Measurements from ENCODE around the gene TPRX1.
"Not testable (repeated sequence)": the region's sequence is repeated elsewhere in the genome, so short reads cannot be mapped to it uniquely, and the experiment has no call there.

The TPRX1 gene

DNA sequence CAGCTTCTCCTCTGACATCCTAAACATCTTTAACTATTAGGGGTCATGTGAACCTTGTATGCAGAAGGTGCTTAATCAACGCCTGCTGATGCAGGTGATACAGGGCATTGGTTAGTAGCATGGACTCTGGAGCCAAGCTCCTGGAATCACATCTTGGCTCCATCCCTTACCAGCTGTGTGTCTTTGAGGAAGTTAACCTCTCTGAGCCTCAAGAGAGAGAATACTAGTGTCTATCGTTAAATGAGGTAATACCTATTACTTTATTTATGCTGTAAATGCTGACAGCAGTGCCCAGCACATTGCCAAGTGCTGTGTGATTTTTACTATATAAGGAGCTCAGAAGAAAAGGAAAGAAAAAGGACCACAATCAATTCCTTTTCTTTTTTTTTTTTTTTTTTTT lies 37.0 kb downstream of the TPRX1 start:
- Histone ChIP-seq H3K9ac (ENCODE audit: low read length) (no peak overlapping the region), H3K4me1 (ENCODE audit: control insufficient read depth, insufficient read depth, low read length) (peaks cover 11% of the 10 kb centered on the region), H3K27ac (ENCODE audit: low read depth, low read length) (no peak overlapping the region), H3K27me3 (ENCODE audit: control insufficient read depth, insufficient read depth, low read length) (no peaks in the 10 kb centered on the region), H3K4me3 (ENCODE audit: low read depth, low read length) (no peak overlapping the region), H3K9me3 (ENCODE audit: control insufficient read depth, insufficient read depth, low read depth, low read length) (no peaks in the 10 kb centered on the region), H3K36me3 (ENCODE audit: control insufficient read depth, insufficient read depth, low read length) (no peaks in the 10 kb centered on the region)

DNA sequence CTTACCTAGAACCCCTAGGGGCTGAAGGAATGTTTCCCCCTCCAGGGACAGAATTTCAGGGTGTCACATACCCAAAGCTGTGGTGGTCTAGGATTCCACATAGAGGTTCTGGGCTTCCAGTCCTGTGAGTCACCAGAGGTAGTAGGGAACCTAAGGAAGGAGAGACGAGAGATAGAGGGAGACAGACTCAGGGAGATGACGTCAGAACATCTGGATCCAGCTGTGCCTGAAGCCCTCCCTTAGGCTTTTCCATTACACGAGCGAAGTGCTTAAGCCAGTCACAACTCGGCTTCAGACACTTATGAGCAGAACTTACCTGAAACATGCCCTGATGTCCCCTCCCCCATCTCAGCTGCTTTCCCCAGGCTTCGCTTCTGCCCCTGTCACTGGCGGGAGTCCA lies 37.7 kb downstream of the TPRX1 start:
- H3K9ac ChIP-seq (ENCODE audit: low read length), result no peak overlapping the region

DNA sequence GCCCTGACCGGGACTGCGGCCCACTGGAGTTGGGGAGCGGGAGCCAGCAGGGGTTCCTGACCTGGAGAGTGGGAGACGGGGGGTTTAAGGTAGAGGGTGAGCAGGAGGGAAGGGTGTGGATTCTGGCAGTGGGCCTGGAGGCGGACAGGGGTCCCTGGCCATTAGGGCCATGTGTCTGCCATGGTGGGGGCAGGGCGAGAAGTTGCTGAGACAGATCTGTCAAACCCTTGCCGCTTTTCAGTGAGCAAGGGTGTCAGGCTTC lies 38.1 kb downstream of the TPRX1 start:
- Histone ChIP-seq H3K36me3 (ENCODE audit: control insufficient read depth, insufficient read depth, low read length) (no peaks in the 10 kb centered on the region), H3K9me3 (ENCODE audit: control insufficient read depth, insufficient read depth, low read depth, low read length) (no peaks in the 10 kb centered on the region), H3K4me1 (ENCODE audit: control insufficient read depth, insufficient read depth, low read length) (peaks cover 11% of the 10 kb centered on the region), H3K9ac (ENCODE audit: low read length) (no peak overlapping the region), H3K27ac (ENCODE audit: low read depth, low read length) (no peak overlapping the region), H3K27me3 (ENCODE audit: control insufficient read depth, insufficient read depth, low read length) (no peaks in the 10 kb centered on the region), H3K4me3 (ENCODE audit: low read depth, low read length) (no peak overlapping the region)

More for the DNA sequence above, 37.7 kb downstream of the TPRX1 start:
- Histone ChIP-seq H3K27ac (ENCODE audit: low read depth, low read length) (no peak overlapping the region), H3K4me1 (ENCODE audit: control insufficient read depth, insufficient read depth, low read length) (peaks cover 11% of the 10 kb centered on the region), H3K27me3 (ENCODE audit: control insufficient read depth, insufficient read depth, low read length) (no peaks in the 10 kb centered on the region), H3K36me3 (ENCODE audit: control insufficient read depth, insufficient read depth, low read length) (no peaks in the 10 kb centered on the region), H3K4me3 (ENCODE audit: low read depth, low read length) (no peak overlapping the region), H3K9me3 (ENCODE audit: control insufficient read depth, insufficient read depth, low read depth, low read length) (no peaks in the 10 kb centered on the region)

GRCh38 chr19:47765523-47766358 lies 38.6 kb downstream of the TPRX1 start:
- peaks cover 11% of the 10 kb centered on the region for H3K4me1 ChIP-seq (ENCODE audit: control insufficient read depth, insufficient read depth, low read length)
- no peaks in the 10 kb centered on the region for H3K27me3 ChIP-seq (ENCODE audit: control insufficient read depth, insufficient read depth, low read length)
- H3K36me3 ChIP-seq (ENCODE audit: control insufficient read depth, insufficient read depth, low read length), result no peaks in the 10 kb centered on the region
- no peak overlapping the region for H3K9ac ChIP-seq (ENCODE audit: low read length)
- no peaks in the 10 kb centered on the region for H3K9me3 ChIP-seq (ENCODE audit: control insufficient read depth, insufficient read depth, low read depth, low read length)
- H3K4me3 ChIP-seq (ENCODE audit: low read depth, low read length), result no peak overlapping the region
- H3K27ac ChIP-seq (ENCODE audit: low read depth, low read length), result no peak overlapping the region

DNA sequence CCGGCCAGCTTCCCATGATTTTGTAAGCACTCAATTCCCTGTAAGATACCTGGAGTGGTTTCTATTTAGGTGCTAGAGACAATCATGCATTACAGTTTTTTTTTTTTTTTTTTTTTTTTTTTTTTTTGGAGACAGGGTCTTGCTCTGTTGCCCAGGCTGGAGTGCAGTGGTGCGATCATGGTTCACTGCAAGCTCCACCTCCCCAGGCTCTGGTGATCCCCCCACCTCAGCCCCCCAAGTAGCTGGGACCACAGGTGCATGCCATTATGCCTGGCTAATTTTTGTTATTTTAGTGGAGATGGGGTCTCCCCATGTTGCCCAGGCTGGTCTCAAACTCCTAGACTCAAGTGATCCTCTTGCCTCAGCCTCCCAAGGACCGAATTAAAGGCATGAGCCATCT lies 39.6 kb downstream of the TPRX1 start:
- not testable (repeated sequence) for H3K9ac ChIP-seq (ENCODE audit: low read length); H3K4me3 ChIP-seq (ENCODE audit: low read depth, low read length); H3K27ac ChIP-seq (ENCODE audit: low read depth, low read length); H3K4me1 ChIP-seq (ENCODE audit: control insufficient read depth, insufficient read depth, low read length); H3K9me3 ChIP-seq (ENCODE audit: control insufficient read depth, insufficient read depth, low read depth, low read length); H3K27me3 ChIP-seq (ENCODE audit: control insufficient read depth, insufficient read depth, low read length); H3K36me3 ChIP-seq (ENCODE audit: control insufficient read depth, insufficient read depth, low read length)

DNA sequence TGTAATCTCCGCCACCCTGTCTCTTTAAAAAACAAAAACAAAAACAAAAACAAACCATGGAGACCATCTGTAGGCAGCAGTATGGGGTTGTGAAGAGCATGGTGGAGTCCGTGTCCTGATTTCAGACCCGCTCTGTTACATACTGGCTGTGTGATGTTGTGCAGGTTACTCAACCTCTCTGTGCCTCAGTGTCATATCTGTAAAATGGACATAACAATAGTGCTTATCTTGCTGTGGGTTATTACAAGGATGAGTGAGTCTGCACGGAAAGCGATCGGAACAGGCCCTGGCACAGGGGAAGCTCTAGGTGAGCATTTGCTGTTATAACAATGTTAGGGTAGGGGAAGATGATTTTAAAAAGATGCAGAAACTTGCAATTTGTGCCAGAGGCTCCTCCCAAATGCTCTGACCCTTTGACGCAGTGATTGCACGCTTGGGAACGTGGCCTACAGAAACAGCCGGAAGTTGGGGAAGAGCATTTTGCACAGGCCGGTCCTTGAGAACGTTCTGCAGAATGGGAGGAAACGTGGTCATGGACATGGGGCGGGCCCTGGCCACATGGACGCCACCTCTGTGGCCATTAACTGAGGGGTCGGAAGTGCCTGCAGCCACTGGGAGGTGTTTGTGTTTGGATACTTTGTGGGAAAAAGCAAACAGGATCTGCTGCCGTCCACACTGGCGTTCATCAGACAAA lies 41.6 kb downstream of the TPRX1 start:
- Histone ChIP-seq H3K27me3 (ENCODE audit: control insufficient read depth, insufficient read depth, low read length) (no peaks in the 10 kb centered on the region), H3K9me3 (ENCODE audit: control insufficient read depth, insufficient read depth, low read depth, low read length) (no peaks in the 10 kb centered on the region), H3K36me3 (ENCODE audit: control insufficient read depth, insufficient read depth, low read length) (peaks cover 16% of the 10 kb centered on the region), H3K4me1 (ENCODE audit: control insufficient read depth, insufficient read depth, low read length) (peaks cover 6% of the 10 kb centered on the region), H3K9ac (ENCODE audit: low read length) (no peak overlapping the region), H3K4me3 (ENCODE audit: low read depth, low read length) (no peak overlapping the region), H3K27ac (ENCODE audit: low read depth, low read length) (no peak overlapping the region)

- Histone ChIP-seq H3K36me3 (ENCODE audit: control insufficient read depth, insufficient read depth, low read length) (peaks cover 22% of the 10 kb centered on the region), H3K9ac (ENCODE audit: low read length) (no peak overlapping the region), H3K9me3 (ENCODE audit: control insufficient read depth, insufficient read depth, low read depth, low read length) (no peaks in the 10 kb centered on the region), H3K4me3 (ENCODE audit: low read depth, low read length) (no peak overlapping the region), H3K4me1 (ENCODE audit: control insufficient read depth, insufficient read depth, low read length) (peaks cover 6% of the 10 kb centered on the region), H3K27me3 (ENCODE audit: control insufficient read depth, insufficient read depth, low read length) (no peaks in the 10 kb centered on the region), H3K27ac (ENCODE audit: low read depth, low read length) (no peak overlapping the region)
These were observed 42.2 kb downstream of the TPRX1 start for GRCh38 chr19:47762151-47762550.

- no peaks in the 10 kb centered on the region for H3K9me3 ChIP-seq (ENCODE audit: control insufficient read depth, insufficient read depth, low read depth, low read length)
- H3K27ac ChIP-seq (ENCODE audit: low read depth, low read length), result no peak overlapping the region
- H3K36me3 ChIP-seq (ENCODE audit: control insufficient read depth, insufficient read depth, low read length), result peaks cover 28% of the 10 kb centered on the region
- no peak overlapping the region for H3K4me3 ChIP-seq (ENCODE audit: low read depth, low read length)
- no peaks in the 10 kb centered on the region for H3K27me3 ChIP-seq (ENCODE audit: control insufficient read depth, insufficient read depth, low read length)
- H3K9ac ChIP-seq (ENCODE audit: low read length), result no peak overlapping the region
- peaks cover 6% of the 10 kb centered on the region for H3K4me1 ChIP-seq (ENCODE audit: control insufficient read depth, insufficient read depth, low read length)
These were observed 42.8 kb downstream of the TPRX1 start for GRCh38 chr19:47761566-47761965.

DNA sequence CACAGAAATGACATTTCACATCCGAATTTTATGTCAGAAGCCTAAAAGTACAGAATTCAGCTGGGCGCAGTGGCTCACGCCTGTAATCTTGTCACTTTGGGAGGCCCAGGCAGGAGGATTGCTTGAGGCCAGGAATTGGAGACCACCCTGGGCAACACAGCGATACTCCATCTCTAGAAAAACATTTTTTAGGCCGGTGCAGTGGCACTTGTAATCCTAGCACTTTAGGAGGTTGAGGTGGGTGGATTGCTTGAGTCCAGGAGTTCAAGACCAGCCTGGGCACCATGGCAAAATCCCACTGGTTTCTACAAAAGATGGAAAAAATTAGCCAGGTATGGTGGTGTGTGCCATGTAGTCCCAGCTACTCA lies 43.7 kb downstream of the TPRX1 start:
- Histone ChIP-seq H3K4me1 (ENCODE audit: control insufficient read depth, insufficient read depth, low read length) (peaks cover 2% of the 10 kb centered on the region), H3K9me3 (ENCODE audit: control insufficient read depth, insufficient read depth, low read depth, low read length) (no peaks in the 10 kb centered on the region), H3K27ac (ENCODE audit: low read depth, low read length) (no peak overlapping the region), H3K4me3 (ENCODE audit: low read depth, low read length) (no peak overlapping the region), H3K27me3 (ENCODE audit: control insufficient read depth, insufficient read depth, low read length) (no peaks in the 10 kb centered on the region), H3K9ac (ENCODE audit: low read length) (no peak overlapping the region), H3K36me3 (ENCODE audit: control insufficient read depth, insufficient read depth, low read length) (peaks cover 38% of the 10 kb centered on the region)

GRCh38 chr19:47758443-47758804 lies 45.9 kb downstream of the TPRX1 start:
- H3K27ac ChIP-seq (ENCODE audit: low read depth, low read length), result no peak overlapping the region
- no peaks in the 10 kb centered on the region for H3K27me3 ChIP-seq (ENCODE audit: control insufficient read depth, insufficient read depth, low read length)
- H3K9me3 ChIP-seq (ENCODE audit: control insufficient read depth, insufficient read depth, low read depth, low read length), result no peaks in the 10 kb centered on the region
- peaks cover 57% of the 10 kb centered on the region for H3K36me3 ChIP-seq (ENCODE audit: control insufficient read depth, insufficient read depth, low read length)
- H3K9ac ChIP-seq (ENCODE audit: low read length), result no peak overlapping the region
- H3K4me3 ChIP-seq (ENCODE audit: low read depth, low read length), result no peak overlapping the region
- H3K4me1 ChIP-seq (ENCODE audit: control insufficient read depth, insufficient read depth, low read length), result no peaks in the 10 kb centered on the region

- no peaks in the 10 kb centered on the region for H3K9me3 ChIP-seq (ENCODE audit: control insufficient read depth, insufficient read depth, low read depth, low read length)
- peaks cover 63% of the 10 kb centered on the region for H3K36me3 ChIP-seq (ENCODE audit: control insufficient read depth, insufficient read depth, low read length)
- no peaks in the 10 kb centered on the region for H3K27me3 ChIP-seq (ENCODE audit: control insufficient read depth, insufficient read depth, low read length)
- H3K4me1 ChIP-seq (ENCODE audit: control insufficient read depth, insufficient read depth, low read length), result no peaks in the 10 kb centered on the region
- no peak overlapping the region for H3K4me3 ChIP-seq (ENCODE audit: low read depth, low read length)
- H3K27ac ChIP-seq (ENCODE audit: low read depth, low read length), result no peak overlapping the region
- H3K9ac ChIP-seq (ENCODE audit: low read length), result no peak overlapping the region
These were observed 46.5 kb downstream of the TPRX1 start for GRCh38 chr19:47757617-47758442.
